CD14-positive monocyte (primary cell): ENCODE results near the gene COX7A2. TPM values are rescaled to one million over a fixed set of nuclear protein-coding genes. Genes with fewer than 3 reads are reported as not detected.
A peak's percentile ranks its signal among the peaks of the same experiment; 100 is the strongest.

Source experiments
- DNase-seq, 3 donors: peaks; one replicate each; pipeline ENCODE4 v3.0.0-alpha.2; 2011 to 2022
- H2AFZ ChIP-seq: 2 replicates; pipeline ENCODE4 v1.6.0; 2012; ENCODE audit warnings: mild to moderate bottlenecking, low read depth, low read length, inconsistent platforms; ENCODE audit not compliant: insufficient read depth, poor library complexity, severe bottlenecking
- H3K27ac ChIP-seq, 2 donors: 1 replicate in 1 of 2; 2 replicates in 1 of 2; pipeline ENCODE4 v1.5.1; 2012 to 2013; ENCODE audit warnings: low read length in 2 of 2, control low read depth in 1 of 2, inconsistent platforms in 1 of 2, low read depth in 1 of 2, mild to moderate bottlenecking in 1 of 2
- H3K27me3 ChIP-seq, 2 donors: one replicate each; pipeline versions ENCODE4 v1.6.0 to v1.6.1; 2011 to 2013; ENCODE audit warnings: low read length in 2 of 2; ENCODE audit not compliant: control insufficient read depth in 2 of 2, insufficient read depth in 2 of 2
- H3K36me3 ChIP-seq, 2 donors: replicated peaks in 1 of 2; 1 replicate in 1 of 2; 2 replicates in 1 of 2; pipeline versions ENCODE4 v1.5.1 to v1.6.1; 2012 to 2013; ENCODE audit warnings: low read length in 2 of 2, control low read depth in 1 of 2, inconsistent platforms in 1 of 2, mild to moderate bottlenecking in 1 of 2; ENCODE audit not compliant: insufficient read depth in 2 of 2, control insufficient read depth in 1 of 2
- H3K4me1 ChIP-seq, 2 donors: 1 replicate in 1 of 2; 2 replicates in 1 of 2; pipeline versions ENCODE4 v1.5.1 to v1.6.1; 2012 to 2013; ENCODE audit warnings: low read length in 2 of 2, control low read depth in 1 of 2, inconsistent platforms in 1 of 2, mild to moderate bottlenecking in 1 of 2, moderate library complexity in 1 of 2; ENCODE audit not compliant: insufficient read depth in 2 of 2, control insufficient read depth in 1 of 2
- H3K4me2 ChIP-seq: replicated peaks from 2 replicates; pipeline ENCODE3; 2012; ENCODE audit warnings: low read length, moderate library complexity, mild to moderate bottlenecking; ENCODE audit not compliant: poor library complexity, severe bottlenecking; ENCODE audit errors: extremely low read depth
- H3K4me3 ChIP-seq, 3 experiments: fragments of 200-600 bp in 1 of 3; sonication (generic) in 1 of 3; replicated peaks in 1 of 3; 1 replicate in 2 of 3; 2 replicates in 1 of 3; pipeline ENCODE4 v1.5.1; 2011 to 2013; ENCODE audit warnings: low read length in 3 of 3, mild to moderate bottlenecking in 3 of 3, control low read depth in 2 of 3, low read depth in 2 of 3, inconsistent platforms in 1 of 3, moderate library complexity in 1 of 3
- H3K79me2 ChIP-seq: 2 replicates; pipeline ENCODE4 v1.6.0; 2012; ENCODE audit warnings: mild to moderate bottlenecking, control low read depth, inconsistent platforms, low read length, moderate library complexity; ENCODE audit not compliant: insufficient read depth
- H3K9ac ChIP-seq: 2 replicates; pipeline ENCODE4 v1.6.0; 2017; ENCODE audit warnings: low read length, mild to moderate bottlenecking; ENCODE audit not compliant: insufficient read depth, poor library complexity, severe bottlenecking
- H3K9me3 ChIP-seq, 2 donors: replicated peaks in 1 of 2; 1 replicate in 1 of 2; 2 replicates in 1 of 2; pipeline versions ENCODE4 v1.5.1 to v1.6.1; 2012 to 2013; ENCODE audit warnings: low read length in 2 of 2, control low read depth in 1 of 2; ENCODE audit not compliant: control insufficient read depth in 1 of 2, insufficient read depth in 1 of 2
- H4K20me1 ChIP-seq: 2 replicates; pipeline ENCODE4 v1.6.0; 2012; ENCODE audit warnings: mild to moderate bottlenecking, low read length, control low read depth, moderate library complexity; ENCODE audit not compliant: insufficient read depth
- H3K27ac Mint-ChIP-seq, 7 donors: one replicate each; pipeline ENCODE4 v1.8.0; 2020; ENCODE audit warnings: mild to moderate bottlenecking in 7 of 7, mixed read lengths in 7 of 7, moderate library complexity in 6 of 7, inconsistent platforms in 2 of 7
- H3K27me3 Mint-ChIP-seq, 3 donors: one replicate each; pipeline ENCODE4 v1.8.0; 2021 to 2022; ENCODE audit warnings: low read depth in 3 of 3, mild to moderate bottlenecking in 3 of 3, mixed read lengths in 3 of 3, moderate library complexity in 3 of 3, inconsistent platforms in 1 of 3
- H3K36me3 Mint-ChIP-seq, 2 donors: one replicate each; pipeline ENCODE4 v1.8.0; 2020; ENCODE audit warnings: mixed read lengths in 2 of 2, inconsistent platforms in 1 of 2, mild to moderate bottlenecking in 1 of 2
- H3K4me1 Mint-ChIP-seq: one replicate; pipeline ENCODE4 v1.8.0; 2020; ENCODE audit warnings: mild to moderate bottlenecking, mixed read lengths
- H3K4me3 Mint-ChIP-seq, 2 donors: one replicate each; pipeline ENCODE4 v1.8.0; 2020; ENCODE audit warnings: mild to moderate bottlenecking in 2 of 2, mixed read lengths in 2 of 2, moderate library complexity in 1 of 2
- H3K9me3 Mint-ChIP-seq, 7 donors: one replicate each; pipeline ENCODE4 v1.8.0; 2020 to 2022; ENCODE audit warnings: mixed read lengths in 7 of 7, mild to moderate bottlenecking in 6 of 7, moderate library complexity in 6 of 7, inconsistent platforms in 2 of 7
- CTCF ChIP-seq: fragments of 200-600 bp; IDR thresholded peaks from one replicate; pipeline ENCODE4 v1.8.0; 2022; ENCODE audit warnings: antibody characterized with exemption, mild to moderate bottlenecking
- WGBS: methylation state at CpG from one replicate; pipeline ENCODE4 v1.1.5; 2013; ENCODE audit warnings: missing lambda C conversion rate; ENCODE audit not compliant: insufficient coverage; 5-methylcytosine and 5-hydroxymethylcytosine counted together
- intact Hi-C, 2 donors: fragments of 100-400 bp; cut with micrococcal nuclease; formaldehyde crosslinking; loops; one replicate each; pipeline versions ENCODE4 v1.15.0 to v1.15.1; 2023
- polyA plus RNA-seq, 3 donors: library from polyadenylated mRNA; depleted of rRNA in 1 of 3; unstranded in 2 of 3; stranded (reverse) in 1 of 3; fragments of 300-500 nt in 2 of 3; fragments of >200 nt in 1 of 3; fragmentation: Illumina TruSeq in 2 of 3; gene quantifications; 1 replicate in 2 of 3; 2 replicates in 1 of 3; pipeline ENCODE4 v1.2.3, GENCODE V29; 2012 to 2021

The COX7A2 gene
- polyA plus RNA-seq, 3 donors = 175 to 846 (median 798) TPM

GRCh38 chr6:75262716-75263400 is 19.3 kb upstream of the COX7A2 start:
- DNase-seq = no peak
- H2AFZ ChIP-seq = no peak overlapping the region
- Mint-ChIP-seq H3K27me3 (no peaks in the 10 kb centered on the region), H3K9me3 (no peaks in the 10 kb centered on the region), H3K4me3 (no peak overlapping the region), H3K4me1 (peaks cover 2% of the 10 kb centered on the region), H3K27ac (peak overlapping the region in 2 of 7 donors; percentile 28 to 35), H3K36me3 (peaks cover 48 to 65% of the 10 kb centered on the region in 2 donors)
- no peaks in the 10 kb centered on the region for H3K27me3 ChIP-seq
- no CpG with 5 or more reads among the region's 4 CpGs for WGBS
- H3K79me2 ChIP-seq = peaks cover 46% of the 10 kb centered on the region
- H4K20me1 ChIP-seq = peaks cover 59% of the 10 kb centered on the region
- H3K36me3 ChIP-seq = peaks cover 62 to 76% of the 10 kb centered on the region in 2 donors
- H3K4me2 ChIP-seq = no peak overlapping the region
- no peak for TF ChIP-seq CTCF
- no peak overlapping the region for H3K27ac ChIP-seq
- no peak overlapping the region for H3K4me3 ChIP-seq
- H3K9me3 ChIP-seq = no peaks in the 10 kb centered on the region
- no peaks in the 10 kb centered on the region for H3K4me1 ChIP-seq
- intact Hi-C loops = no loop called here
- H3K9ac ChIP-seq = no peak overlapping the region

GRCh38 chr6:75261299-75261698 is 17.7 kb upstream of the COX7A2 start:
- no peaks in the 10 kb centered on the region for H3K27me3 Mint-ChIP-seq
- Histone ChIP-seq H3K27ac (no peak overlapping the region), H3K79me2 (peaks cover 31% of the 10 kb centered on the region), H3K4me2 (no peak overlapping the region), H2AFZ (no peak overlapping the region), H3K27me3 (no peaks in the 10 kb centered on the region), H3K4me1 (no peaks in the 10 kb centered on the region), H4K20me1 (peaks cover 45% of the 10 kb centered on the region), H3K36me3 (peaks cover 63 to 91% of the 10 kb centered on the region in 2 donors), H3K9me3 (no peaks in the 10 kb centered on the region), H3K4me3 (no peak overlapping the region), H3K9ac (no peak overlapping the region)
- peaks cover 61 to 75% of the 10 kb centered on the region in 2 donors for H3K36me3 Mint-ChIP-seq
- intact Hi-C loops = no loop called here
- WGBS = no CpG with 5 or more reads among the region's 1 CpG
- no peak overlapping the region for H3K4me3 Mint-ChIP-seq
- TF ChIP-seq CTCF = no peak
- no peak overlapping the region for H3K27ac Mint-ChIP-seq
- no peaks in the 10 kb centered on the region for H3K4me1 Mint-ChIP-seq
- DNase-seq = no peak
- H3K9me3 Mint-ChIP-seq = no peaks in the 10 kb centered on the region
